Endometrial microvascular endothelial cells (primary cell): Measurements from ENCODE around the gene CGB1. TPM values are rescaled to one million over a fixed set of nuclear protein-coding genes. Genes with fewer than 3 reads are reported as not detected.

Source experiments
- in situ Hi-C: cut with HindIII; loops from 2 replicates; pipeline ENCODE4 v1.10.0; 2017; ENCODE audit warnings: low sequenced_read_pairs, low pct_unique_long_range_greater_than_20kb; ENCODE audit errors: inconsistent ontology term
- total RNA-seq: library from RNA; depleted of rRNA; stranded (reverse); fragments of >200 nt; gene quantifications from one replicate; pipeline ENCODE4 v1.2.3, GENCODE V29; 2015; ENCODE audit errors: inconsistent ontology term

Gene CGB1
- total RNA-seq, 1 donor from 2014 or later: not detected

DNA sequence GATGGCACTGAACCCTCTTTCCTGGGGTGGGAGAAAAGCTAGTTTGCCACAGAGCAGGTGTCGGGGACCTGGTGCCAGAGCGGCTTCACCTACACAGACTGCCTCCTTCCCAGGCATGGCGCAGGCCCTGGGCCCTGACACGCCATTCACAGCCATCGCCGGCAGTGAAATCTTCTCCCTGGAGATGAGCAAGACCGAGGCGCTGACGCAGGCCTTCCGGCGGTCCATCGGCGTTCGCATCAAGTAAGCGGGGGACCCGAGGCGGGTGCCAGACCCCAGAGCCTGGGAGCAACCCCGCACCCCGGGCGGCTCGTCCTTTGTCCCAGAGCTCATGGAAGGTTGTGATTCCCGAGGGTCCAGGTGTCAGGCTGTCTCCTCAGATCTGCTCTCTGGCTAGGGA is 29.8 kb downstream of the CGB1 start:
- in situ Hi-C loops: no loop called here

DNA sequence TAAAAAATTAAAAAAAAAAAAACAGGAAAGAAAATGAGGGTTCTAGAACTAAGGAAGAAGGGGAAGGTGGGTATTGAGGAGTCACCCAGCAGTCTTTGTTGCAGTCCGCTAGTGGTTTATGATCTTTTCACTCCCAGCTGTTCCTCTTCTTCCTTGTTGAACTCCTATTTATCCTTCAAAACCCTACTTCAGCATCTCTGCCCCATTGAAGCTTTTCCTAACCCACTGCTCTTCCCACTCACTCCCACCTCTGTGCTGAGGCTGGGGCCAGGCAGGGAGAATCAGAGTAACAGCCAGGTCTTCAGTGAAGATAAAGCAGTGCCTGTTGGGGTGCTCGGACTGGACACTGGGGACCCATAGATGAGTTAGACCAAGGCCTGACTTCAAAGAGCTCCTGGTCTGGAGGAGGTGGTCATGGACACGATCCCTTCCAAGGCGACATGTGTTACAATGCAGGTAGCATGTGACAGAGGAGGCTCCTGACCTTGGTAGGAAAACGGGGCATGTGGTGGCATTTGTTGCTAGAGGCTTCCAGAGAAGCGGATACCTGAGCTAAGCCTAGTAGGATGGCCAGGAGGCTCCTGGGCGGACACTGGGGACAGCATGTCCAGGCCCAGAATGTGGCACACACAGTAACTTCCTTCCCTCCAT is 31.6 kb downstream of the CGB1 start:
- in situ Hi-C loops: no loop called here

DNA sequence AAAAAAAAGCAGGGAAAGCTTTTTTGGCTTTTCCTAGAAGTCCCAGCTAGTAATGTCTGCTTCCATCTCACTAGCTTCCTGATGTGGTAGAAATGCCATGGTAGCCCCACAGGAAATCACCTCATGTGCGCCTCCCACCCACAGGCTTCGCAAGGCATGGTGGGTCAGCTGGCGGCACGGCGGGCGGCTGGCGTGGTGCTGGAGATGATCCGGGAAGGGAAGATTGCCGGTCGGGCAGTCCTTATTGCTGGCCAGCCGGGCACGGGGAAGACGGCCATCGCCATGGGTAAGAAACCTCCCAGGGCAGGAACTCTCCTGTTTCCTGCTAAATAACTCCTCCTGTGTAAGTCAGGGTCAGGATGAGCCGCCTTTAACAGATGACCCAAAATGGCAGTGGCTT is 32.6 kb downstream of the CGB1 start:
- in situ Hi-C loops: no loop called here

DNA sequence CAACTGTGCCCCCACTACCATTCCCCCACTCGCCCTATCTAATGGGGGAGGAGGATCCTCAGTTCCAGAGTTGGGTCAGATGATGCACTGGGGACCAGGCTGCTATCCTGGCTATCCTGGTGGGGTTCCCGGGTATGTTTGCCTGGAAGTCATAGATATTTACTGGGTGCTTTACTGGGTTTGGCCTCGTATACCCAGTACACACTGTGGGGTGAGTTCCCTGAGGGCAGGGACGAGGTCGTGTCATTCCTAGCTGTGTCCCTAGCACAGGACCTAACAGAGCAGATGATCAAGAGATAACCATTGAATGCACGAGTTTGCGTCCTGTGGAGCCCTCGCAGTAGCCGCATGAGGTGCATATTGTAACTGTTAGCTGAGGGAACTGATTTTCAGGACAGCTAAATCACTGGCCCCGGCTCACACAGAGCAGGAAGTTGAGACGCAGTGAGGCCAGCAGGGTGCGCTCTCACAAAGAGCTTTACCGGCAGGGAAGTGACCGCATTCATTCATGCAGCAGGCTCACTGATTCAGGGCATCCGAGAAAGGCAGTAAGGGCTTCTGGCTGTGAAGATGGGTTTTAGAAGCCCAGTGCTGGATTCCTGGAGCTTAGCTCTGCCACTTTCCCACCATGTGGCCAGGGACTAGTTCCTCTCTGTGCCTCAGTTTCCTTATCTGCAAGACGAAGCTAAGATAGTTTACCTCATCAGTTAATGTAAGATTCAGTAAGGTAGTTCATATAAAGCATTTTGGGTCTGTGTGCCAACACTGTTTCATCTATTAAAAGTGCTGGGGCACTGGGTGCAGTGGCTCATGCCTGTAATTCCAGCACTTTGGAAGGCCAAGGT is 37.0 kb downstream of the CGB1 start:
- in situ Hi-C loops: loop anchor here (10.0 kb wide), 1 partner anchor 205 kb away; no protein-coding TSS in a partner anchor

DNA sequence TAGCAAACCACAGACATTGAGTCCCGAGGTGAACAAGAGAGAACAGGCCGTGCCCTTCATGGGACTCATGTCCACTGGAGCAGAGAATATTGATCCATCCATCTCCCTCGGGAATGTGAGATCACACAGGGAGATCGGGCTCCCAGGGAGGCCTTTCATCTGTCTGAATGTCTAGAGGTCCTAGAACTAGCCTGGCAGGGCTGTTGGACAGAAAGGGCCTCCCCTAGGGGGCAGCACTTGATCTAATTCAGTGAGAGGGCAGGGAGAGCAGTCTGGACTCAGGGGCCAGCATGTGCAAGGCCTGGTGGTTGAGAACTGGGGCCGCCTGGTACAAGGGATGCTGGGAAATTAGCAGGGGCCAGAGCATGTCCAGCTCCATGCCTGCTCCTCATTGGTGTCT is 38.7 kb downstream of the CGB1 start:
- in situ Hi-C loops: loop anchor here (10.0 kb wide), 1 partner anchor 203 kb away; no protein-coding TSS in a partner anchor

DNA sequence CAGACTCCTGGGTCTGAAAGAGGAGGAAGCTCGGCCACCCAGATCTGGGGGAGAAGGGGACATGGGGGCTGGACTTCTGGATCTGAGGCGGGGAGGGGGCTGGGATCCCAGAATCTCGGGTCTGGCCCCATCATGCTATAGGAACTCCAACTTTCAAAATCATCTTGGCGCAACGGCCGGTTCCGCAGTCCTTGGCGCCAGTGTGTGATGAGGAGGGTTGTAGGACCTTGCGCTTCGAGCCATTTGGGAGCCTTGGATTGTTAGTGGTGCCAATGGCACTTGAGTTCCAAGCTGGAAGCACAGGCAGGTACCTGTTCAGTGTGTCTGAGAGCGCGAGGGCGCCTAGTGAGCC is 42.7 kb downstream of the CGB1 start:
- in situ Hi-C loops: loop anchor here (10.0 kb wide), 1 partner anchor 199 kb away; no protein-coding TSS in a partner anchor

DNA sequence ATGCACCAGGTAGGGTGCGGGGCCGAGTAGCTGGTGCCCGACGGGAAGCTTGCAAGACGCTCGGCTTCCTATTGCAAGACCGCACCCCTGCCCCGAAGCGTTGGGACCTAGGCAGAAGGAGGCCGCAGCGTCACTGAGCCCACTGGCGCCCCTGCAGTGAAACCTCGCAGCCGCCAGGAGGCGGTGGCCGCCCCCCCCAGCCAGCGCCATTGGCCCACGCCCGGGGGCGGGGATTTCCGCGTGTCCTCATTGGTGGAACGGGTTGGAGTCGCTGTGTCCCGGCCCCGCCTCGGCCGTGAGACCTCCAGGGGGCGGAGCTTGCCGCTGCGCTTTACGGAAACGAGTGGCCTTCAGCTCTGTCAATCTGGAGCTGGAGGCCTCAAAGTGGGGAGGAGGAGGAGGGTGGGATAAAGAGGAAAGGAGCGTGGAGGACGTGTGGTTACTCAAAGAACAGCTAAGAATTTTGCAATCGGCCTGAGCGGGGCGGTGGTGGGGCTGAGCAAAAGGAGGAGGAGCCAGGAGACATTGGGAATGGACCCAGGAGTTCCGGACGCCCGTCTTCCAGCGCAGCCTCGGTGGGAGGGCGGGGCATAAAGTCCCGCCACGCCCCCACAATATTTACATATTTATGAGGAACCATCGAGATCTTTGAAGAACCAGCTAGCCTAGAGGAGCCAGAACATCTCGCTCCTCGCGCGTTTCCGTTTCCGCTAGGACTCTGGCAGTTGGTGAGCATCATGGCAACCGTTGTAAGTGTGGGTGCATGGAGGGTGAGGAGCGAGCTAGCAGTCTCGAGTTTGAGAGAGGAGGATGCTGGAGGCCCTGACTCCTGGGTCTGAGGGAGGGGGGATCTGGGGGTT is 43.3 kb downstream of the CGB1 start, which contains the start of the genes GYS1 and RUVBL2:
Gene GYS1 (minus strand): TSS at position 135 of the 860 bp plus-strand sequence. CDS start 197 bp downstream, outside the sequence.
Gene RUVBL2 (plus strand): TSS at position 713 of the 860 bp plus-strand sequence. CDS start 25 bp downstream, at position 738.
- in situ Hi-C loops: loop anchor here (10.0 kb wide), 1 partner anchor 199 kb away; no protein-coding TSS in a partner anchor

DNA sequence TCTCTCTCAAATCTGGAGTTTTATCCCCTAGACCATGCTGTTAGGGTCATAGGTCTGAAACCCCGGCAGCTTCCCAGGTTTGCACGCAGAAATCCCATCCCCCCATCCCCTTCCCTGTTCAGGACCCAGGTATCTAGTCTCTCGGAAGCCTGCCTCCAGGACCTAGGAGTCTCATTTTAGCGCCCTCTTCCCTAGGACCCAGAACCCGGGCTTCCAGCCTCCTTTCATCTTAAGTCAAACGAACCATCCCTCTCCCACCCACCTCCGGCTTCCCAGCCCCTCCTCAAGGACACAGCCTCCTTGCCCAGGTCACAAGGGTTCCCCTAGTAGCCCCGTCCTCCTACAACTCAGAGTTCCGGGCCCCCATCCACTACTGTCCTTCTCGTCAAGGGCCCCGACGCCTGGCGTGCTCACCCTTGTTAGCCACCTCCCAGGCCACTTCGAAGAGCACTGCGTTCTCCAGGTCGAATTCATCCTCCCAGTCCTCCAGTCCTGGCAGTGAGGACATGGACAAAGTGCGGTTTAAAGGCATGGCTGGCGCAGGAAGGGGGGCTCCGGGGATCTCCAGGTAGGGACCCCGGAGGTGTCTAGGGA is 44.0 kb downstream of the CGB1 start:
- in situ Hi-C loops: loop anchor here (10.0 kb wide), 1 partner anchor 198 kb away; no protein-coding TSS in a partner anchor

DNA sequence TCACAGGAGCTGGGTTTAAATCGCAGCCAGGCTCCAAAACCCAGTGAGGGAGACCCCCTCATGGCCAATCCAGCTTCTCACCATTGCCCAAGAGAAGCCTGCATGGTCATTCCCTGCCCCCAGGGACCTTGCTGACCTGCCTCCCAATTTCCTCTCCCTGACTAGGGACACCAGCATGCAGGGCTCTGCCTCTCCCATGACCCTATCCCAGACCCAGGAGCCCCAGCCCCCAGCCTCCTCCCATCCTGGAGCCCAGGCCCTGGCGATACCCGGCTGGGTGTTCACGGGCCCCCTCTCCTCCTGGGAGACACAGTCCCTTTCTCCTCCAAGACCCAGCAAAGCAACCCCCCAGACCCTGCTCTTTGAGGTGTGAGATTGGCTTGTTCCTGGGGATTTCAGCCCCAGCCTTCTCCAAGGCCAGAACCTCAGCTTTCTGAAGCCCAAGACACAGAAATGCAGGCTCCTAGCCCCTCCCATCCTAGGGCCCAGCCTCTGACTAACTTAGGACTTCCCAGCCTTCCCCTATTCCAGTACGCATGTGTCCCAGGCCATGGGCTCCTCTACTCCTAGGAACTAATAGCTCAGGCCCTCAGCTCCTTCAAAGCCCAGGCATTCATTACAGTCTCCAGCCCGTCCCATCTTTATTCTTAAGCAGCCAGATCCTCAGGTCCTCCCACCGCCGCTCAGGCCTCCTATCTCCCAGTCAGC is 44.7 kb downstream of the CGB1 start:
- in situ Hi-C loops: loop anchor here (10.0 kb wide), 1 partner anchor 197 kb away; no protein-coding TSS in a partner anchor

DNA sequence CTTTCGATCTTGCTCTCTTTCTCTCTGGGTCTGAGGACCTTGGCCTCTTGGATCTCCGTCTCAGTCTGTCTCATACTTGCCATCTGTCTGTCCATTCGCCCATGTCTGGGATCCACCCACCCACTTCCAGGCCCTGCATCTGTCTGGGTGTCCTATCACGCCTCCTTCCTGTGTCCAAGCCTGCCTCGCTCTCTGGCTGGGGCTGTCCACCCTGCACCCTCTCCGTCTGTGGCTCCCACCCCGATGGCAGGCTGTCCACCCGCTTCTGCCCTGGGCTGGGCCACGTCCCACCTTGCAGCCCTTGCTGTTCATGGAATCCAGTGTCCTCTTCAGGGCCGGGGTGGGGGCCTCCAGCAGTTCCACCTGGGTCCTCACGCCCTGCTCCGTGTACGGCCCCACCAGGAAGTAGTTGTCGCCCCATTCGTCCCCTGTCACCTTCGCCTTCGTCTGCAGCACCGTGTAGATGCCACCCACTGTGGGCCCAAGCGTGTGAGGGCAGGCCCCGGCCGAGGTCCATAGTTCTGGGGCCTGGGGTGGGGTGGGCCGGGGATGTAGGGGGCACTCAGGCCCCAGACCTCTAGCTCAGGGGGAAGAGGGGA is 45.6 kb downstream of the CGB1 start:
- in situ Hi-C loops: loop anchor here (10.0 kb wide), 1 partner anchor 196 kb away; no protein-coding TSS in a partner anchor

DNA sequence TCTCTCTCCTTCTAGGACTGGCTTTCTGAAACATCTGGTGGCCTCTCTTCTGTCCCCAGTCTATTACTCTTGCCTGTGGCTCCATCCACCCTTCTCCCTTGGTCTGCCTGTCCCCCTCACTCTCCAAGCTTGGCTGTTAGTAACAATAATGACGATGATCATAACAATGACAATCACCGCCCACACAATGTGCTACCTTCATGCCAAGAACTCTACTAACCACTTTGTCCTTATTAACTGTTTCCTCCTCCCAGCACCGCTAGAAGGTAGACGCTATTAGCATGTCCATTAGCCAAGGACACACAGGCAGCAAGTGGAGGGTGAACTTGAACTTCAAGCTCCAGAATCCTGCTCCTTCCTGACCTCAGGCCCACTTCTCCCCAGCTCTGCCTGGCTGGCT is 46.3 kb downstream of the CGB1 start:
- in situ Hi-C loops: loop anchor here (10.0 kb wide), 1 partner anchor 196 kb away; no protein-coding TSS in a partner anchor

DNA sequence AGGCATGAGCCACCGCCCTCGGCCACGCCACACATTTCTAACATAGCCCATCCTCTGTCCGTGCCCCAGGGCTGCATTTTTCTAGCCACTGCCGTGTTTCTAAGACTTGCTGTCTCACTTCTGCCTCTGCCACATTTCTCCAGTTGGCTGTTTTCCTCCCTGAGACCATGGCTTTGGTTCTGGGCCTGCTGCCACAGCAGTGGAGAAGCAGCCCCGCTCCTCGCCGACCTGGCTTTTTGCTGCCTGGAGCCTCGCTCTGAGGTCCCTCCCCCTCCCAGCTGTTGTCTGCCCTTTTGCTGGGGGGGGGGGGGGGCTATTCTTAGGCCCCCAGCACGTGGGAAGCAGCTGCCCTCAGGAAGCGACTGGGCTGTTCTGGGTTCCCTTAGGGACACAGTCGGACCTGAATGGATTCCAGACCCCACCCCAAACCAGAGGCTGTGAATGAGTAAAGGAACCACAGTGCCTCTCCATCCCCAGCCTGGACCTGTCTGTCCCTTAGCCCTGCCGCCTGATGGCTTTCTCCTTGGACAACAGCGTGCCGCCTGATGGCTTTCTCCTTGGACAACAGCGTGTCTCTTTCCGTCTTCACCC is 46.9 kb downstream of the CGB1 start:
- in situ Hi-C loops: loop anchor here (10.0 kb wide), 1 partner anchor 195 kb away; no protein-coding TSS in a partner anchor

DNA sequence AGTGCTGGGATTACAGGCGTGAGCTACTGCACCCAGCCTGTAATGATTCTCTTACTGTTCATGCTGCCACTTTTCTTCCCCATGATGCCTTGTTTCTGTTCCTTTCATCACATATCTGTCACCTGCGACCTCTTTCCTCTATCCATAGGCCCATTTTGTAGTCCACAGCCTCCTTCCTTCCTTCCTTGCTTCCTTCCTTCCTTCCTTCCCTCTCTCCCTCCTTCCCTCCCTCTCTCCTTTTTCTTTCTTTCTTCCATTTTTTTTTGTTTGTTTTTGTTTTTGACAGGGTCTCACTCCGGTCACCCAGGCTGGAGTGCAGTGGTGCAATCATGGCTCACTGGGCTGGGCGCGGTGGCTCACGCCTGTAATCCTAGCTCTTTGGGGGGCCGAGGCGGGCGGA is 47.8 kb downstream of the CGB1 start:
- in situ Hi-C loops: no loop called here

DNA sequence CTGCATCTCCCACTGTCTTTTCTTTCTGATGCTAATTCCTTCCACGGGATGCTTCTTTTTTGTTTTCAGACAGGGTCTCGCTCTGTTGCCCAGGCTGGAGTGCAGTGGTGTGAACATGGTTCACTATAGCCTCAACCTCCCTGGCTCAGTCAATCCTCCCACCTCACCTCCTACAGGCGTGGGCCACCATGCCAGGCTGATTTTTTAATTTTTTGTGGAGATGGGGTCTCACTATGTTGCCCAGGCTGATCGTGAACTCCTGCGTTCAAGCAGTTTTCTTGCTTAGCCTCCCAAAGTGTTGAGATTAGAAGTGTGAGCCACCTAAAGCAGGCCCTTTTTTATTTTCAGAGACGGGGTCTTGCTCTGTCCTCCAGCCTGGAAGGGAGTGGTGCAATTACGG is 48.4 kb downstream of the CGB1 start:
- in situ Hi-C loops: no loop called here

DNA sequence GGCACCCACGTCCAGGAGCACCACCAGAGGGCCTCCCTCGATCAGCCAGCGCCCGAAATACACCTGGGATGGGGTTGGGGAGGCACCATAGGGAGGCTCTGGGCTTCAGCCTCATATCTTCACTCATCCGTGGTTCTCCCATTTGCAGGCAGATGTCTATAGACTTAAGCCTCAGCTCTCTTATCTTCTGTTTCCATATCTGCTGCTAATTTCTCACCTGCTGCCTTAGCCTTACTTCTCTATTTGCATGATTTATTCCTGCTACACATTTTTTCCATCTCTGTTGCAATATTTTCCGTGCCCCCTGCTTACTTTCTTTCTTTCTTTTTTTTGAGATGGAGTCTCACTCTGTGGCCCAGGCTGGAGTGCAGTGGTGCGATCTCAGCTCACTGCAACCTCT is 49.4 kb downstream of the CGB1 start:
- in situ Hi-C loops: no loop called here

DNA sequence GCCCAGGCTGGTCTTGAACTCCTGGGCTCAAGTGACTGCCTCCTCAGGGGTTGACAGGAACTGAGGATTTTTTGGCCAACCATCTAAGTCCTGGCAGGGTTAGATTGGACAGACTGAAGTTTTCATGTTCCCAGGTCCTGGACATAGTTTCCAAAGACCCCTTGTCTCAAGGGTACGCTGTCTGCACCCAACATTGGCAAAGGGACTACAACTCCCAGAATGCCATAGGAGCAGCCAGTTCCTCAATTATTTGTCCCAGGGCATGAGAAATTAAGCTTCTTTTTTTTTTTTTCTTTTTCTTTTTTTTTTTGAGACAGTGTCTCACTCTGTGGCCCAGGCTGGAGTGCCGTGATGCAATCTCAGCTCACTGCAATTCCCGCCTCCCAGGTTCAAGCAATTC is 50.5 kb downstream of the CGB1 start:
- in situ Hi-C loops: no loop called here

DNA sequence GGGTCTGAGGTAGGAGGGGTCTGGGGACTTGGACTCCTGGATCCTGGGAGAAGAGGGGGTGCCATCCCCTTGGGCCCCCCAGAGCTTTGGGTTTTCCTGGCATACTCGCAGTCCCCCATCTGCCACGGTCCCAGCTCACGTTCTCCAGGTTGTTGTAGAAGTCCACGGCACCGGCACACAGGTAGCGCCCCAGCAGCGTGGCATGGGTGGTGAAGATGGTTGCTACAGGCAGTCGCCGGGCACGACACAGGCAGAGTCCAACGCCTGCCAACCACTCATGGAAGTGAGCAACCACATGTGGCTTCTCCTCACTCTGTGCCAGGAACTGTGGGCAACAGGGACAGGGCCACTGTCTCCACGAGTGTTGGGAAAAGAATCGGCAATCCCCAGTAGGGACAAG is 51.0 kb downstream of the CGB1 start:
- in situ Hi-C loops: no loop called here
